Measurements from ENCODE around the gene C2CD4B. TPM values are rescaled to one million over a fixed set of nuclear protein-coding genes. Genes with fewer than 3 reads are reported as not detected.

C2CD4B gene, protein sequence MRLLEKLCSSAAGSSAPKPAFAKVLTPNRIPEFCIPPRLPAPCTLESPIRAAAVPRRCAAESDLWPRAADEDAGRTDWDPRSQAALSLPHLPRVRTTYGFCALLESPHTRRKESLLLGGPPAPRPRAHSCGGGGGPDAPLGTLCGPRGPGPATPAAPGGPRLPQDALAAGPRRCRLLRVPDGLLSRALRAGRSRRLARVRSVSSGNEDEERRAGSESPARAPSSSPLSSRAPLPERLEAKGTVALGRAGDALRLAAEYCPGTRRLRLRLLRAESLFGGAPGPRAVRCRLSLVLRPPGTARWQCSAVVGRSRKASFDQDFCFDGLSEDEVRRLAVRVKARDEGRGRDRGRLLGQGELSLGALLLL
- polyA plus RNA-seq (2013, experiment 1 of 2), result 0.03 TPM
- polyA plus RNA-seq (2013, experiment 2 of 2), result 0.01 TPM

DNA sequence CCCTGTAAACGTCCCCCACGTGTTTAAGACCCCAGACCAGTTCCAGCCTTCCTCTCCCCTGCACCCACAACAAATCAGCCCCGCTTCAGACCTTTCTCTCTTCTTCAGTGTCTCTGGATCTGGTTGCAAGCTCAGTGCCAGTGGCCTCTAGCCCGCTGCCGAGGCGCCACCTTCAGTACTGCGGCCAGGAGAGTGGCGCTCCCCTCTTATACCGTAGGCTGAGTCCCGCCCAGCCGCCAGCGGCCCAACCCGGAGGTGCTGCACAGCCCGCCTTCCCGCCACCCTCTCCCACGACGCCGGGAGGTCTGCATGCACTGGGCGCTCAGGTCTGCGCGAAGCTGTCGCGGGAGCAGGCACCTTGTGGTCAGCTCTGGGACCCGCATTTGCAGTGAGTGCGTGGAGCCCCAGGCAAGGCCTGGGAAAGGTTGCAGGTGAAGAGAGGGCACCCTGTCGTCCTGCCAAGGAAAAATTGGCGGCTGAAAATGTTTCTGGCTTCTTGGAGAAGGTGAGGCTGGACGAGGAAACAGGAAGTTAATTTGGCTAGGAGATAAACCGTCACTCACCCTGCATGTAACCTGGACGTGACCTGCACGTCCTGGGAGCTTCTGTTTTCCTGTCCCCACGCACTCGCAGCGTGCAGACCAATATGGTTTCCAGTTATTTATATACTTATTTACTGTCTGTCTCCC is at the start of gene C2CD4B:
Gene C2CD4B (minus strand): TSS at position 182 of the 689 bp plus-strand sequence. CDS start 301 bp downstream, outside the sequence.
- no peak within 1 kb of the TSS for H2BK15ac ChIP-seq (ENCODE audit: low read length)
- no peak within 1 kb of the TSS for H4K91ac ChIP-seq (ENCODE audit: low read depth, low read length, poor library complexity)
- peak within 1 kb of the TSS; percentile 68 for H3K9ac ChIP-seq (ENCODE audit: low read depth, low read length, poor library complexity)
- no CpG with 5 or more reads among the region's 34 CpGs for WGBS, 2 donors (ENCODE audit: extremely low coverage in 2 of 2, insufficient read length in 2 of 2, insufficient replicate concordance in 1 of 2)
- peaks cover 2% of the 10 kb centered on the region for H3K79me1 ChIP-seq (ENCODE audit: low read depth, low read length)
- H3K4me2 ChIP-seq (ENCODE audit: insufficient read depth, low read length, poor library complexity, severe bottlenecking), result peak within 1 kb of the TSS; percentile 99
- H3K36me3 ChIP-seq (replicated peaks in 1 of 2; ENCODE audit: control insufficient read depth in 2 of 2, insufficient read depth in 2 of 2, low read length in 2 of 2), result no peaks in the 10 kb centered on the region
- no peak within 1 kb of the TSS for H2BK5ac ChIP-seq (ENCODE audit: low read length)
- H3K4ac ChIP-seq (ENCODE audit: low read length), result no peak within 1 kb of the TSS
- H3K4me1 ChIP-seq (ENCODE audit: control insufficient read depth in 2 of 2, insufficient read depth in 1 of 2, low read depth in 1 of 2, low read length in 2 of 2), result peaks cover 1 to 4% of the 10 kb centered on the region in 2 donors
- H2BK120ac ChIP-seq (ENCODE audit: low read depth, low read length), result no peak within 1 kb of the TSS
- H2AK5ac ChIP-seq (ENCODE audit: low read depth, low read length), result no peak within 1 kb of the TSS
- DNase-seq (ENCODE audit: low spot score), result peak; percentile 31
- H3K23ac ChIP-seq (ENCODE audit: low read depth, low read length, poor library complexity), result peak within 1 kb of the TSS; percentile 32
- peaks cover 9 to 80% (median 41%) of the 10 kb centered on the region in 3 experiments for H3K27me3 ChIP-seq (ENCODE audit: control insufficient read depth in 3 of 3, insufficient read depth in 3 of 3, low read depth in 1 of 3, low read length in 3 of 3)
- H3K4me3 ChIP-seq (ENCODE audit: low read length in 2 of 2), result peak within 1 kb of the TSS; percentile 15 to 77
- H2AFZ ChIP-seq (ENCODE audit: low read length), result peak within 1 kb of the TSS; percentile 92
- H3K27ac ChIP-seq (replicated peaks; ENCODE audit: low read length), result no peak within 1 kb of the TSS
- H2BK12ac ChIP-seq (ENCODE audit: low read length), result no peak within 1 kb of the TSS
- H3K9me3 ChIP-seq (replicated peaks in 1 of 2; ENCODE audit: control insufficient read depth in 2 of 2, insufficient read depth in 1 of 2, low read depth in 1 of 2, low read length in 2 of 2), result no peaks in the 10 kb centered on the region
- H3K18ac ChIP-seq (ENCODE audit: low read length), result peak within 1 kb of the TSS; percentile 62
- peak within 1 kb of the TSS; percentile 73 for H4K8ac ChIP-seq (ENCODE audit: low read depth, low read length)
- peak within 1 kb of the TSS; percentile 92 for H3K14ac ChIP-seq (ENCODE audit: low read length)

DNA sequence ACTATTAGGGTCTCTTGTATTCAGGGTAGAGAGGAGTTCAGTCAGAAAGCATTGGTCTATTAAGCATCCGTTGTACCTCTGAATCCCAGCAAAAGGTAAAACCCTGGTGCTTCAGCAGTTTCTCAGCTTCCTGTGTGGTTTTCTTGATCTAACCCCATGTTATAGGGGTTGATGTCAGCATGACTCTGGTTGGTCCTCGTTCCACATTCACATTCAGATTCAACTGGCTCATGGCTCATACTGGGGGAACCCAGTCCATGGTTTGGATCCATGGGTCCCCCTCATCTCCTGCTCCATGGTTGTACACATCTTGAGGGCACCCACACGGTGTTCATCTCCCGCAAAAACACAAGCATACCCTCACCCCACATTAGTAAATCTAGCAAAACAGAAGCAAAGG is 47.7 kb upstream of the C2CD4B start:
- Histone ChIP-seq H3K9ac (ENCODE audit: low read depth, low read length, poor library complexity) (no peak overlapping the region), H2BK12ac (ENCODE audit: low read length) (no peak overlapping the region), H2BK5ac (ENCODE audit: low read length) (no peak overlapping the region), H3K4me2 (ENCODE audit: insufficient read depth, low read length, poor library complexity, severe bottlenecking) (no peak overlapping the region), H3K4me1 (ENCODE audit: control insufficient read depth in 2 of 2, insufficient read depth in 1 of 2, low read depth in 1 of 2, low read length in 2 of 2) (no peaks in the 10 kb centered on the region), H3K4ac (ENCODE audit: low read length) (no peak overlapping the region), H3K4me3 (ENCODE audit: low read length in 2 of 2) (no peak overlapping the region), H2AFZ (ENCODE audit: low read length) (no peak overlapping the region), H3K14ac (ENCODE audit: low read length) (no peak overlapping the region), H2BK15ac (ENCODE audit: low read length) (no peak overlapping the region), H4K91ac (ENCODE audit: low read depth, low read length, poor library complexity) (no peak overlapping the region), H3K23ac (ENCODE audit: low read depth, low read length, poor library complexity) (no peak overlapping the region), H3K27me3 (ENCODE audit: control insufficient read depth in 3 of 3, insufficient read depth in 3 of 3, low read depth in 1 of 3, low read length in 3 of 3) (no peaks in the 10 kb centered on the region), H3K27ac (replicated peaks; ENCODE audit: low read length) (no peak overlapping the region), H3K36me3 (replicated peaks in 1 of 2; ENCODE audit: control insufficient read depth in 2 of 2, insufficient read depth in 2 of 2, low read length in 2 of 2) (no peaks in the 10 kb centered on the region), H3K79me1 (ENCODE audit: low read depth, low read length) (no peaks in the 10 kb centered on the region), H3K18ac (ENCODE audit: low read length) (no peak overlapping the region), H3K9me3 (replicated peaks in 1 of 2; ENCODE audit: control insufficient read depth in 2 of 2, insufficient read depth in 1 of 2, low read depth in 1 of 2, low read length in 2 of 2) (peaks cover 0 to 1% of the 10 kb centered on the region in 2 donors), H2AK5ac (ENCODE audit: low read depth, low read length) (no peak overlapping the region), H2BK120ac (ENCODE audit: low read depth, low read length) (no peak overlapping the region), H4K8ac (ENCODE audit: low read depth, low read length) (no peak overlapping the region)
- no CpG with 5 or more reads among the region's 4 CpGs for WGBS, 2 donors (ENCODE audit: extremely low coverage in 2 of 2, insufficient read length in 2 of 2, insufficient replicate concordance in 1 of 2)
- DNase-seq (ENCODE audit: low spot score), result no peak

DNA sequence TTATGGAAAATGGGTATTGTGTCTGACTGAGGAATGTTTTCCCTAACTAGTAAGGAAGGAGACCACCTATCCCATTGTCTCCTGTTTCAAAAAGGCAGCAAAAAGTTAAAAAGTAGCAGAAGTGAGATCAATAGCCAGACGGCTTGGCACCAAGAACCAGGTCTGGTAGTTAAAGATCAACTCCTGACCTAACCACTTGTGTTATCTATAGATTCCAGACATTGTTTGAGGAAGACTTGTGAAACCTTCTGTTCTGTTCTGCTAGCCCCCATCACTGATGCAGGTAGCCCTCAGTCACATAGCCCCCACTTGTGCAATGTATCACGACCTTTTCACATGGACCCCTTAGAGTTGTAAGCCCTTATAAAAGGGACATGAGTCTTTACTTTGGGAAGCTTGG is 46.3 kb upstream of the C2CD4B start:
- no peak overlapping the region for H3K23ac ChIP-seq (ENCODE audit: low read depth, low read length, poor library complexity)
- no peak for DNase-seq (ENCODE audit: low spot score)
- no peak overlapping the region for H2BK12ac ChIP-seq (ENCODE audit: low read length)
- H2AK5ac ChIP-seq (ENCODE audit: low read depth, low read length), result no peak overlapping the region
- H4K8ac ChIP-seq (ENCODE audit: low read depth, low read length), result no peak overlapping the region
- no peak overlapping the region for H3K27ac ChIP-seq (replicated peaks; ENCODE audit: low read length)
- H2BK5ac ChIP-seq (ENCODE audit: low read length), result no peak overlapping the region
- H3K9ac ChIP-seq (ENCODE audit: low read depth, low read length, poor library complexity), result no peak overlapping the region
- H3K4ac ChIP-seq (ENCODE audit: low read length), result no peak overlapping the region
- H3K9me3 ChIP-seq (replicated peaks in 1 of 2; ENCODE audit: control insufficient read depth in 2 of 2, insufficient read depth in 1 of 2, low read depth in 1 of 2, low read length in 2 of 2), result no peaks in the 10 kb centered on the region
- H3K36me3 ChIP-seq (replicated peaks in 1 of 2; ENCODE audit: control insufficient read depth in 2 of 2, insufficient read depth in 2 of 2, low read length in 2 of 2), result no peaks in the 10 kb centered on the region
- no peaks in the 10 kb centered on the region for H3K79me1 ChIP-seq (ENCODE audit: low read depth, low read length)
- no peak overlapping the region for H3K18ac ChIP-seq (ENCODE audit: low read length)
- H3K4me1 ChIP-seq (ENCODE audit: control insufficient read depth in 2 of 2, insufficient read depth in 1 of 2, low read depth in 1 of 2, low read length in 2 of 2), result no peaks in the 10 kb centered on the region
- H3K4me3 ChIP-seq (ENCODE audit: low read length in 2 of 2), result no peak overlapping the region
- no peak overlapping the region for H2AFZ ChIP-seq (ENCODE audit: low read length)
- no peak overlapping the region for H3K4me2 ChIP-seq (ENCODE audit: insufficient read depth, low read length, poor library complexity, severe bottlenecking)
- no peak overlapping the region for H2BK15ac ChIP-seq (ENCODE audit: low read length)
- no CpG with 5 or more reads among the region's 2 CpGs for WGBS, 2 donors (ENCODE audit: extremely low coverage in 2 of 2, insufficient read length in 2 of 2, insufficient replicate concordance in 1 of 2)
- H2BK120ac ChIP-seq (ENCODE audit: low read depth, low read length), result no peak overlapping the region
- H4K91ac ChIP-seq (ENCODE audit: low read depth, low read length, poor library complexity), result no peak overlapping the region
- H3K14ac ChIP-seq (ENCODE audit: low read length), result no peak overlapping the region
- H3K27me3 ChIP-seq (ENCODE audit: control insufficient read depth in 3 of 3, insufficient read depth in 3 of 3, low read depth in 1 of 3, low read length in 3 of 3), result no peaks in the 10 kb centered on the region

DNA sequence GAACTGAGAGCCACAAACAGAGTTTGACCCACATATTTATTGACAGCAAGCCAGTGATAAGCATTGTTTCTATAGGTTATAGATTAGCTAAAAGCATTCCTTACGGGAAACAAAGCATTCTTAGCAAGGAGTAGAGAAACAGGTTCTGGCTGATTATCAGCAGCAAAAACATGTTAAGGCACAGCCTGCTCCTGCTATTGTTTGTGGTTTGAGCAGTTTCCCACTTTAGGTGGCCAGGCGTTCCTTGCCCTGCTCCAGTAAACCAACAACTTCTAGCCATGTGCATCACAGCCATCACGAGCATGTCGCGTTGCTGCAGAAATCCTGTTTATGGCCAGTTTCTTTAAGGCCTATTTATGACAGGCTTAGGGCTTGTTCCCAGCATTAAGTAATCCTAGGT is 44.7 kb upstream of the C2CD4B start:
- H2BK120ac ChIP-seq (ENCODE audit: low read depth, low read length), result no peak overlapping the region
- H3K18ac ChIP-seq (ENCODE audit: low read length), result no peak overlapping the region
- no peaks in the 10 kb centered on the region for H3K9me3 ChIP-seq (replicated peaks in 1 of 2; ENCODE audit: control insufficient read depth in 2 of 2, insufficient read depth in 1 of 2, low read depth in 1 of 2, low read length in 2 of 2)
- H3K9ac ChIP-seq (ENCODE audit: low read depth, low read length, poor library complexity), result no peak overlapping the region
- H2BK15ac ChIP-seq (ENCODE audit: low read length), result no peak overlapping the region
- no peak overlapping the region for H3K23ac ChIP-seq (ENCODE audit: low read depth, low read length, poor library complexity)
- H3K4me1 ChIP-seq (ENCODE audit: control insufficient read depth in 2 of 2, insufficient read depth in 1 of 2, low read depth in 1 of 2, low read length in 2 of 2), result no peaks in the 10 kb centered on the region
- no peaks in the 10 kb centered on the region for H3K36me3 ChIP-seq (replicated peaks in 1 of 2; ENCODE audit: control insufficient read depth in 2 of 2, insufficient read depth in 2 of 2, low read length in 2 of 2)
- no peaks in the 10 kb centered on the region for H3K27me3 ChIP-seq (ENCODE audit: control insufficient read depth in 3 of 3, insufficient read depth in 3 of 3, low read depth in 1 of 3, low read length in 3 of 3)
- WGBS, 2 donors (ENCODE audit: extremely low coverage in 2 of 2, insufficient read length in 2 of 2, insufficient replicate concordance in 1 of 2), result no CpG with 5 or more reads among the region's 5 CpGs
- no peak for DNase-seq (ENCODE audit: low spot score)
- H2AK5ac ChIP-seq (ENCODE audit: low read depth, low read length), result no peak overlapping the region
- H2BK5ac ChIP-seq (ENCODE audit: low read length), result no peak overlapping the region
- H3K4ac ChIP-seq (ENCODE audit: low read length), result no peak overlapping the region
- H4K8ac ChIP-seq (ENCODE audit: low read depth, low read length), result no peak overlapping the region
- no peak overlapping the region for H3K14ac ChIP-seq (ENCODE audit: low read length)
- H4K91ac ChIP-seq (ENCODE audit: low read depth, low read length, poor library complexity), result no peak overlapping the region
- H3K79me1 ChIP-seq (ENCODE audit: low read depth, low read length), result no peaks in the 10 kb centered on the region
- H2BK12ac ChIP-seq (ENCODE audit: low read length), result no peak overlapping the region
- H3K4me3 ChIP-seq (ENCODE audit: low read length in 2 of 2), result no peak overlapping the region
- no peak overlapping the region for H2AFZ ChIP-seq (ENCODE audit: low read length)
- no peak overlapping the region for H3K27ac ChIP-seq (replicated peaks; ENCODE audit: low read length)
- no peak overlapping the region for H3K4me2 ChIP-seq (ENCODE audit: insufficient read depth, low read length, poor library complexity, severe bottlenecking)
